HG03135 (cell line): Measurements from ENCODE around the gene SGCD.

ENCODE experiments used
- ATAC-seq: cut with Tn5 transposase; IDR thresholded peaks from one replicate; pipeline ENCODE4 v1.9.1; 2021; ENCODE audit warnings: mild to moderate bottlenecking, moderate library complexity; ENCODE audit not compliant: unreplicated experiment

Gene SGCD

DNA sequence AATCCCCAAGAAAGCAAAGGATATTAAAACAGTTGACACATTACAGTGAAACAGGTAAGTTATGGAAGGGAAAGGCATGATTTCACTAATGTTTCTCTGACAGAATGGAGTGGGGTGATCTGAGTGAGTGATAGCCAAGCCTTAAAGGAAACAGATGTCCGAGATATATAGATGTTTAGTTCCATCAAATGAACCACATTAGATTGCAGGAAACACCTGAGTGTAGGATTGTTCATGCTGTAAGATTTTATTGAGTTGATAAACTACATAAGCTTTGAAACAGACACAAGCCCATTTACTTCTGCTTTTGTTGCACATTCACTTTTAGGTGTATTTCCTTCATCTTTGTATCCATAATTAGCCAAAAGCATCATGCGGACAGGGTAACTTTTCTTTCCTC is 356.0 kb downstream of the SGCD start:
- ATAC-seq: no peak

DNA sequence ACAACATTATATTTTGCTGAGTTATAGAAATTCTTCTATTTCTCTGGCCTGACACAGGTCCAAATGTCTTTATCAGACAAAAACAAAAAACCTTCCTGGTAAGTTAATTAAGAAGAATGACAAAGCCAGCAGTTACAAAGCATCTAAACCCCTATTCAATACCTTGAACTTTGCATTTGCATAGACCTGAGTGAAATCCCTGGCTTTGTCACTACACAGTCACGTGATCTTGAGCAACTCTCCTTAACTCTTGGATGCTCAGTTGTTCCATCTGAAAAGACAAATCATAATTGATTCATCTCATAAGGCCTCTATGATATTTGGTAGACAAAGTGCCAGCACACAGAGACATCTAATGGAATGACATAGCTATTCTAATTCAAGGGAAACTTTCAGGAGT is 356.5 kb downstream of the SGCD start:
- ATAC-seq: no peak

DNA sequence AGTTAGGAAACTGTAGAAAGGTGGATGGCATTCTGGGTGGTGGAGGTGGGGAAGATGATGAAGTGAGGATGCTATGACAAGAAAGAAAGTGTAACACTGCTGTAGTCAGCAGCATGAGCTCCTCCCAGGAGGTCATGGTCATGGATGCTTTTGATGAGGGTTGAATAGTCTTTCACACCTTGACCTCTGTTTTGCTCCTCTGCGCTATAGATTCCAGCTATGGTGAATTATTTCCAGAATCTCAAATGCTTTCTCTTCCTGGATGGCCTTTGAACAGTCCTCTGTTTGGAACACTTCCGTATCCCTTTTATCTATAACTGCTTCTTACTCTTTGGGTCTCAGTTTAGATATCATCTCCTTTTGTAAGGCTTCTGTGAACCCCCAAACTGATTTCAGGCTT is 357.3 kb downstream of the SGCD start:
- no peak for ATAC-seq

DNA sequence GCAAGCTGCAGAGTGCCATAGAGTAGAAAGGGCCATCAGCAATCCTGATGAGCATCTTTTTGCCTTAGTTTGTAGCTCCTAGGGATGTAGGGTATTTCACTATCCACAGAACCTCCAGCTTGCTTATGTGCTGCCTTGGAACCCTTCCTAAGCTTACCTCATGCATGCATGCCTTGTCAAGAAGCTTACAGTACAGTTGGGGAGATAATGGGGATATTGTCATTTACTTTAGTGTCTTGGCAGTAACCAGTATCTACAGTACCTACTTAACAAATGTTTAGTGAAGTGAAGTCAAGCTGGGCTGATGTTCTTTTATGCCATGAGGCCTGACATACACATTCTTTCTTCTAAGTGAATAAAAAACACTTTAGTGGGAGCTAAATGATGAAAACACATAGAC is 358.5 kb downstream of the SGCD start:
- ATAC-seq: no peak

DNA sequence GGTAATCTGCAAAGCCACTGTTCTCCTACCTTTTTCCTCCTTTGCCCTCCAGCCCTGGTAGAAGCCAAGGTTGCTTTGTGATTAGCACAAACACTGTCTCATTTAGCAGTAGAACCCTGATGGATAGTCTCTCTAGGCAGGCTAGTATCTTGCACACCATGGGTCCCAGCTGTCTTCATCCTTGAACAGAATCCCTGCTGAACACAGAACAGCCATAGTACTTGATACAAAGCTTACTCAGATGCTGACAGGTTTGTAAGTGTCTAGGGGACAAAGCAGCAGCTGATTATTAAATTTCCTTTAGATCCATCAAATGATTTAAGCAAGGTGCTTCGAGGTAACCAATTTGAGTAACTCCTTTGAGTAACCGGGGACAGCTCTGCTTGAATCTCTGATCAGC is 359.4 kb downstream of the SGCD start:
- ATAC-seq: no peak

DNA sequence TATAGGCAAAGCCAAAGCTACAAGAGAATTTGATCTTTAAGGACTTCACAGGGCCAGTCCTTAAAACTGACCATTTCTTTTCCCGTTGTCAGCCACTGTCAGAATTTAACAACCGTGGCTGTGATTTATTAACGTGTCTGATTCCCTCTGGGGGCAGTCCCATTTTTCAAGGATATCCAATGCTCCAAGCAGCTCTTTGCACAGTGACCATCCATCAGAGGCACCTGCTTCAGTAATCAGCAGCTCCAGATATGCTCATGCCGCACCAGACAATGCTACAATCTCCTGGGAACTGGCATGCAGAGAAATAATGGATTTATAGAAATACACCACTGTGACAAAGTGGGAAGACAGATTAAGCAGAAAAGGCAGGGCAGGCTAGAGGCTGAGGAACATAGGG is 359.8 kb downstream of the SGCD start:
- ATAC-seq: no peak

DNA sequence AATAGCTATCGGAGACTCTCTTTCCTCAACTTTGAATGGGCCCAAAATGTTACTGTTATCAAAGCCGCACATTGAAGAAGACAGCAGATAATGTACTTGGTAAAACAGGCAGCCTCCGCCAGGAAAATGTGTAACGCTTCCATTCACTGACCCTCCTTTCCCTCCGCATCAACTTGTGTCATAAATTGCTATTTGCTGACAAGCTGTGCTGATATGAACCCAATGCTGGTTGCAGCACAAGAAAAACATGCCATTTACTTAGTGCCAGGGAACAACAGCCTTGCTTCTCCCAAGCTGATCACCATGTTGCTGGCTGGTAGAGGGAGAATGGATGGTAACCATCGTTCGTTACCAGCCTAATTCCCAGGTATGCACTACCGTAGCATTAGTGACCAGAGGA is 360.6 kb downstream of the SGCD start:
- no peak for ATAC-seq

DNA sequence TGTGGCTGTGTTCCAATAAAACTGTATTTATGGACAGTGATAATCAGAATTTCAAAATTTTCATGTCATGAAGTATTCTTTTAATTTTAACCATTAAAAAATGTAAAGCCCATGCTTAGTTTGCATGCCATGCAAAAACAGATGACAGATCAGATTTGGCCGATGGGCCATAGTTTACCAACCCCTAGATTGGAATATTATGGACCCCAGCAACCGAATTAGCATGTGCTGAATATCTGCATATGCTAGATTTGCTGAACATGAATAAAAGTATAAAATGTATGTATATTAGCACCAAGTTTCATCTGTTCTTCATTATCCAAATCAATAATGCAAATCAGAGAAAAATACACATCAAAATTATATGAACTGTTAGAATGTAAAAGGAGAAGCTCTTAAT is 364.6 kb downstream of the SGCD start:
- no peak for ATAC-seq

DNA sequence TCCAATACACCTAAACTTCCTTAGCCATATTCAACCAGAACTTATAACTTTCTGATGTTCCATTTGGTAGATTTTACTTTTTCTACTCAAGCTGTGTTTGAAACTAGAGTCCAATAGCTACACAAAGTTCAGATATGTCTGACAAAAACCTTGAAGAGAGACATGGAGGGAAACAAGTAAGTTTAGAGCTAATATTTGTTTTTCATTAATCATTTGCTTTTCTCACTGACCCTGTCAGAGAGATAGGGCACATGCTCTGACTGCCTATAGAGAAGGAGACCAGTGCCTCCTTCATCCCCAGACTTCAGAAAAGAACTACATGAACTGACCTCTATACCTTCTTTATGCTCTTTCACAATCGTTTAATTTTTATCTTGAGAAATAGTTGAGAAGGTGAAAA is 366.1 kb downstream of the SGCD start:
- ATAC-seq: no peak

DNA sequence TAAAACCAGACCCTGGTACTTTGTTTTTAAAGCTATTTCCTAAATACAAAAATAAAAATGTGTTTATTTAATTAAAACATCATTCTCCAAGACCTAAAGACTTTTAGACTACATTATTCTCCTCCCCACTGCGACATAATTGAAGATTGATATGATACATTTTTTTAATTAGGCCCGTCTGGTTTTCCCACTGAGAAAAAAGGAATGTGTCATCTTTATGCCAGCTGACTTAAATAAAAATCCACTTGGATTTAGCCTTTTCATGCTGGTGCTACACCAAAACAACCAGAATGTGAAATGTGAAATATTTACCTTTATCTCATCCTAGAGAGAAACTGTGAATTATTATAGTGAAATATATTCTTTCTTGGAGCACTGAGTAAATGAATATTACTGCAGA is 367.6 kb downstream of the SGCD start:
- no peak for ATAC-seq

DNA sequence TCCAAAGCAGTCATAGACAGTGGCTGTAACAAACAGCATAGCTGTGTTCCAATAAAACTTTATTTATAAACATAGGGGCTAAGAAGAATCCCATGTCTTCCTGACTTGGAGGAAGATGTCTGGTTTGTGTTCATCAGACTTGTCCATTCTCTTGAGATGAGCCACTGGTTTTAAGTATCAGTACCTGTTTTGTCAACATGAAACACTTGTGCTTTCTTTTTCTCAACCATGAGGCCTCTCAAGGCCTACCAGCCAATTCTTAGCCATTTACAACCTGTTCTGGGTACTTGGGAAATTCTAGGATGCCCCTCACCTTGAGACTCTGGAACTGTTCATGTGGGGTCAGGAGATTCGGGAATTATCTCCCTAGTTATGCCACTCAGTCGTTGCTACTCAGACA is 368.8 kb downstream of the SGCD start:
- no peak for ATAC-seq

DNA sequence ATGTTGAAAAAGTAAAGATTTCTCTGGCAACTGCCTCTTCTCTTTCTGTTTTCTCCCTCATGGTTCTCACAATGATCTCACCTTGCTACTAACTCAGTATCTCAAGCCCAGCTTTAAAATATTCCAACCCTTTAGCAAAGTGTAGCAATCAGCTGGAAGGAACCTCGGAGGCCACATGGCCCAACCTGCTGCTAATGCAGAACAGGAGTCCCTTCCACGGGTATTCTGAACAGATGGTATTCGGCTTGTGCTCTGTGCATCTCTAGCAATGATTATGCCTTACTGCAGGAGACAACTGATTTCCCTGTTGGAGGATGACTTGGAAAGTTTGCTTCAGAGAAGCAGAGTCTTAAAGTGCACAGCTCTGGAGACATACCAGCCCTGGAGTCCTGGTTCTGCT is 371.4 kb downstream of the SGCD start:
- no peak for ATAC-seq

DNA sequence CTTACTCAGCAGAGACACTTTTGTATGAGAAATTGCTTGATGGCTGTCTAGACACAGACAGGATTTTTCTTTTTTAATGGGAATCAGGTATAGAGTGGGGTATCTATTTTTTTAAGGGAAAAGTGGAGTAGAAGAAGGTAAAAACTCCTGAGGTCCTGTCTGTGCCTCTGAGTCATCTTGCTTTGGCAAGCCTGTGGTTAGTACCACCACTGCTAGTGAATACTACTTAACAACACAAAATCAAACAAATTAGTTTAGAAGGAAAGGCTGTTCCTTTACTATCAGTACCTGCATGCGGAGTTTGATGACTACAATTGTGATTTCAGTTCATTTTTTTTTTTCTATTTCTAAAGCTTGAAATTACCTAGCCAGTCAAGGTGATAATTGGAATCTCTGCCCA is 372.2 kb downstream of the SGCD start:
- ATAC-seq: no peak

DNA sequence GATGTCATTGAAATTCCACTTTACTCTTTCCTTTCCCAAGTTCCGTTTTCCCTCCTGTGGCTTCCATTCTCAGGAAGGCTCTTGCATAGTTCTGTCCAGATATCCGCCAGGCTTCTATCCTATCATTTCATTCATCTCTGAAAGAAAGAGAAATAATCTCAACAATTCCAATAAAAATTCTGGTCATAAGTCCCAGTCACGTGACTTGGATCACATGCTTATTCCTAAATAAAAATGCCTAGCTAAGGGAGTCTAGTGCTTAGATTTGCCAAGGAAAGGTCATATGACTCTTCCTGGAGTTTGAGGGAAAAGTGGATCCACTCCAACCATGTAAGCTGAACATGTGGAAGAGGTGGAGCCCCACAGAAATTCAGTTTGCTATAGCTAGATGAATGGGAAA is 377.2 kb downstream of the SGCD start:
- no peak for ATAC-seq

DNA sequence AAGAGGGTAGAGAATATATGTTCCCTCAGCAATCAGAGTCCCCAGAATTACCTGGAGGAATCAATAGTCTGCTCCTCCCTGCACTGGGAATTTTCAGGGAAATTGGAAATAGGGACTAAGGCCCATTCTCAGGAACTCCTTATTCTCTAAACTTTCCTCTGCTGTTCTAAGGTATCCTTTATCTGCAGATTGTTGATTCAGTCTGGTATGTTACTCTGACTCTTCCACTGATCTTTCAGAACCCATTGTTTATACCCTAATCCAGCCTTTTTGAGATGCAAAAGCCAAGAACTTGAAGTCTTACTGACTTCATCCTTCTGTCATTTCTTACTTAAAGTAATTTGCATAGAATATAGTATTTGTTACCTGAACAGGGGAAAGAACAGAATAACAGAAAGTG is 379.7 kb downstream of the SGCD start:
- no peak for ATAC-seq

DNA sequence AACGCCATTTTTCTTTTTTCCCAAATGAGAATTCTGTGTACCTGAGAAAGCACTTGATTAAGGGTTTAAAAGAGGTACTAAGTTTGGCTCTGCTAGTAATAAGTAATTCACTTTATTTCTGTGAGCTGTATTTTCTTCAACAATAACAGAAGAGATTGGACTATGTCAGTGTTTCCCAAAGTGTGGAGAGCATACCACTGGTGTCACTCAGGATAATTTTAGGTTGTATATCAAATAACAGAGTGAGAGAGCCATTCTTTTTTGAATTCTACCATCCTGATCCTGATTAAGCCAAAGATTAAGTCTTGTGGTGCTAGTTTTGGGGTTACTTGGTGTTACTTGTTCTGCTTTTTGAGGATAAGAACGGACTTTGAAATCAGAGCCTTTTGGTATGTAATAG is 380.8 kb downstream of the SGCD start:
- no peak for ATAC-seq

DNA sequence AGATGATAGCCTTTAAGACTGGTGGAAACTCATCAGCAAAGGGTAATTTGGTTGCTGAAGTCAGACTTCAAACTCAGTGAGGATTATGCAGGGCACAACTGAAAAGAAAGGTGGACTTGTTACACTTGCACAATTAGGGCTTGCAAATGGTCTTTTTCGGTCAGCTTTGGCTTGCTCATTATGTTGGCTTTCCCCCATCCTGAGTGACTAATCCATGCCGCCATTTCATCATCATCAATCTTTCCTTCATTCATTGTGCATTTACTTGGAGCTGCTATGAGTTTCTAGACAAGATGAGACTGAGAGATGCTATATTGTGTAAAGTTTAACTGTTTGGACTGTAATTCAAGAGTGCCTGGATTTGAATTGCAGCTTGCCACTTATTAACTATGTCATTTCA is 388.3 kb downstream of the SGCD start:
- ATAC-seq: no peak

DNA sequence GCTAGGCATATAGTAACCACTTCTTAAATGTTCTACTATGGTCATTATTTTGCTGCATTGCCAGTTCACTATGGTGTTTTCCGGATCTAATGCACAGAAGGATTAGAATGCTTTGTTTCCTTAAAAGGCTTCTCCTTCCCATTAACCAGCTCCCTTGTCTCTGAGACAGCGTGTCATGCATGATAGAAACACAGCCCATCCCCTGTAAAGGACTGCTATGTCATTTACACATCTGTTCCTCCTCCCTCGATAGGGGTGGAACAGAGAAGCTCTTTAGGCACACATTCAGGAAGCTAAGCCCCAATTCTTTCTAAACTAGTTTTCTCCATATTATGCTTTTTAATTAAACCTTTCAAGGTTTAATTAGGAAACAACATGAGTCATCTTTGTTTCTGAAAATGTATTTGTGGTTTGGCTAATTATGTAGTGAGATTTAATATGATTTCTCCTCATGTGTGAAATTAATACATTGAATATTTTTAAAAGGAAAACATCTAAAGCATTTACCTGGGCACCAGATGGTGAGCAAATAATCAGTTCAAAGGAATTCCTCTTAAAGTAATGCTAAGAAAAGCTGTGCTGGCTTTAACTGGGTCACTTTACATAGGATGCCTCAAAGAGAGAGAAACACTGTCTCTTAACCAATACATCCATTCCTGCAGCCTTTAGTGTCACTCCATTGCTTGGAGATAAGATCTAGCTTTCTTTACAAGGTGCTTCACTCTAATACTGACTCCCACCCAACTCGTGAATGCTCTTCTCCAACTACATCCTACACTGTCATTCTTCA is 389.8 kb downstream of the SGCD start:
- no peak for ATAC-seq

DNA sequence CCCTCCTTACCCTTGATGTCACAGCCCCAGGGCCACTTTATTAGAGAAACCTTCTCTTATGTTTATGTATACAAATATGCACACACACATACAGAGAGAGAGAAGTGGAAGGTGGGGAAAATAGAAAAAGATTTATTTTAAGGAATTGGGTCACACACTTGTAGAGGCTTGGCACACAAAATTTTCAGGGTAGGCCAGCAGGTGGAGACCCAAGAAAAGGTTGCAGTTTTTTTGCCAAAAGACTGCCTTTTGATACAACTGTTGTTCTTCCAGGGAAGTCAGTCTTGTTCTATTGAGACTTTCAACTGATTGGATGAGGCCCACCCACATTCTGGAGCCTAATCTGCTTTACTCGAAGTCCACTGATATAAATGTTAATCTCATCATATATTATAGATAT is 392.0 kb downstream of the SGCD start:
- ATAC-seq: no peak

DNA sequence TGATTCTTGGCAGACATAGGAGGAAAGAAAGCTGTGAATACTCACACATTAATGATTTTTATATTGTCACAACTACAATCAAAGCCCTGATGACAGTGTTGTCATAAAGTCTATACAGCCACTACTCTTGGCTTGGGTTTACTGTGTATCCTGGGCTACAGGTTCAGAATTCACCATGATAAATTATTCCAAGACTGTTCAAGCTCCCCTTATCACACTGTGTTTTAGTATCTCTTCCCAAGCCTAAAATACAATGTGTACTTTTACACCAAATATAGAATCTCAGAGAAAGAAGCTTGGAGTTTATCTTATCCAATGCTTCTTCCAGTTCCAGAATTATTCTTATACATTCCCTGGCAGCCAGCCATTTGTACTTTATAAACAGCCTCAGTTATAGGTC is 395.4 kb downstream of the SGCD start:
- ATAC-seq: no peak

DNA sequence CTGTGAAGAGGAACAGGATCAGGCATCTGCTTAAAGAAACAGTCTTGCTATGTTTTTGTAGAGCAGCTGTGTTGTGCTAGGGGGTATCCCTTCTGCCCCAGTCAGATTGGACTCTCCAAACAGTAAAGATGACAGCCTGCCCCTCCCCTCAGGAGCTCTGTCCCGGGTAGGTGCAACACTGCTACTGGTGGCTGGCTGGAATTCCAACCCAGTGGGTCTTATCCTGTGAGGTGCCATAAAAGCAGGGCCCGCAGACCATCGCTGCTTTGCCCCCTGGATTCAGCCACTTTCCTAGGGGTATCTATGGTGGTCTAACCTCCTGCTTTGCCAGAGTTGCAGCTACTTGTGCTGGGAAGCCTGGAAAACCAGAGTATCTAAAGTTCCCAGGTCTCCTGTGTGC is 408.5 kb downstream of the SGCD start:
- ATAC-seq: no peak

DNA sequence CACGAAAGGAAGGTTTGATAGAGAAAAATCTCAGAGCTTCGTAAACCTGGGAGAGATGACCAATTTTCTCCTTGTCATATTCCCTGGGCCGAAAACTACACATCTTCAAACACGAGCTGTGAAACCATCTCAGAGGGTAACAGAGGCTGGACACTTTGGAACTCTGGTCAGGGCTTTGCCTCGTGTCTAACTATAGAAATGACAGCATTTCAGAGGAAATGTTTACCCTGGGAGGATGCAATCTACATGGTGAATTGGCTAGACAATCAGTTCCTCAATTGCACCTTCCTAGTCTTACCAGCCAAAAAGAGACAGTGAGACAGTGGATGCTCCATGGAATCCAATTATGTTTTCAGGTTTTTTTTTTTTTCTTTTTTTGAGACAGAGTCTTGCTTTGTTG is 414.6 kb downstream of the SGCD start:
- no peak for ATAC-seq

DNA sequence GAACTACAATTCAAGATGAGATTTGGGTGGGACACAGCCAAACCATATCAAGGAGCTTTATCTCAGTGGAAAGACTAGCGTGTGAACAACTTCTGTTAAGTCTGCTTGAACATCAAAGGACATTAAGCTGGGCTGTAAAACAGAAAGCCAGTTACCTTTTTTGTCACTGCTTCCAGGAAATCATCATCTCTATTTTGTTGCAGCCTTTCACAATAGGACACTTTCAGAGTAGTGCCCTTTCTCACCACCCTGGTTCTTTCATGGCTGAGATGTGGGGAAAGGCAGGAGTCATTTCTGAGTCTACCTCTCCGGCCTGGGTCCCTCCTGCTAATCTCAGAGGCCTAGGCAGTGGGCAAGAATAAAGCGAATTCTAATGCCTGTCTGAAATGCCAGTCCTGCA is 426.9 kb downstream of the SGCD start:
- ATAC-seq: no peak
